ENCODE results near the gene EXOC3L4.
A peak's percentile ranks its signal among the peaks of the same experiment; 100 is the strongest.

Gene EXOC3L4

GRCh38 chr14:103078420-103078749 lies 16.1 kb upstream of the EXOC3L4 start:
- TF ChIP-seq, protein P1, sequence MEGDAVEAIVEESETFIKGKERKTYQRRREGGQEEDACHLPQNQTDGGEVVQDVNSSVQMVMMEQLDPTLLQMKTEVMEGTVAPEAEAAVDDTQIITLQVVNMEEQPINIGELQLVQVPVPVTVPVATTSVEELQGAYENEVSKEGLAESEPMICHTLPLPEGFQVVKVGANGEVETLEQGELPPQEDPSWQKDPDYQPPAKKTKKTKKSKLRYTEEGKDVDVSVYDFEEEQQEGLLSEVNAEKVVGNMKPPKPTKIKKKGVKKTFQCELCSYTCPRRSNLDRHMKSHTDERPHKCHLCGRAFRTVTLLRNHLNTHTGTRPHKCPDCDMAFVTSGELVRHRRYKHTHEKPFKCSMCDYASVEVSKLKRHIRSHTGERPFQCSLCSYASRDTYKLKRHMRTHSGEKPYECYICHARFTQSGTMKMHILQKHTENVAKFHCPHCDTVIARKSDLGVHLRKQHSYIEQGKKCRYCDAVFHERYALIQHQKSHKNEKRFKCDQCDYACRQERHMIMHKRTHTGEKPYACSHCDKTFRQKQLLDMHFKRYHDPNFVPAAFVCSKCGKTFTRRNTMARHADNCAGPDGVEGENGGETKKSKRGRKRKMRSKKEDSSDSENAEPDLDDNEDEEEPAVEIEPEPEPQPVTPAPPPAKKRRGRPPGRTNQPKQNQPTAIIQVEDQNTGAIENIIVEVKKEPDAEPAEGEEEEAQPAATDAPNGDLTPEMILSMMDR (IDR thresholded peaks at IDR 0.05; ENCODE audit: borderline replicate concordance, insufficient read depth, low read depth, low read length): peak; percentile 85
- H3K4me3 ChIP-seq (ENCODE audit: low read depth, low read length): no peak overlapping the region

DNA sequence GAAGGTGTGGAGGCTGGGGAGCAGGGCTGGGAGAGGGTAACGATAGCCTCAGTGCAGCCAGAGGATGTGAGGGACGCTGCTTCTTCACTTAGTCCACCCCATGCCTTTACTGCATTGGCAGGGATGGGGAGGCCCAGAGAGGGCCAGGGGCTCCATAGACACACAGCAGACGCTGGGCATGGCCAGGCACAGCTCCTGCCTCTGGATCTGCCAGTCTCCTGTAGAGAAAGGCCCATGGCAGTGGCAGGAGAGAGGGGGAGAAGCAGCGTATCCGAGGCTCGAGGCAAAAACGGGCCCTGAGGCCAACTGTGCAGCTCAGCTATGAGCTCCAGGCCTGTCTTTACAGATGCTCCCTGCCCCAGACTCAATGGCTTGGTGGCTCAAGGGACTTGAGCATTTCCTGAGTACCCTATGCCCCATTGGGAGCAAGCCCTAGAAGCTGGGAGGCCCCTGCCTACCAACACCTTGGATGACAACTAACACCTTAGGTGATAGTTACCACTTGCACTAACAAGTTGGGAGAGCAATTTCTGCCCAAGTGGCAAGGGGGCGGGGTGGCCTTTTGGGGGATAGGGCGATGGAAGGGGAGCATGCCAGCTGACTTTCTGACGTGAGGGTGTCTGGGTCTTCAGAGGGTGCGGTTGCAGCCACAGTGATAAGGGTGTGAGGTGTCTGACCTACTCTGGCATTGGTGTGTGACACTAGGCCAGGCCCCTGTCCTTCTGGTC lies 15.5 kb upstream of the EXOC3L4 start:
- TF ChIP-seq, protein P1 (IDR thresholded peaks at IDR 0.05; ENCODE audit: borderline replicate concordance, insufficient read depth, low read depth, low read length): no peak
- no peak overlapping the region for H3K4me3 ChIP-seq (ENCODE audit: low read depth, low read length)

GRCh38 chr14:103081951-103082350 lies 12.6 kb upstream of the EXOC3L4 start:
- no peak overlapping the region for H3K4me3 ChIP-seq (ENCODE audit: low read depth, low read length)
- TF ChIP-seq, protein P1 (IDR thresholded peaks at IDR 0.05; ENCODE audit: borderline replicate concordance, insufficient read depth, low read depth, low read length): no peak

DNA sequence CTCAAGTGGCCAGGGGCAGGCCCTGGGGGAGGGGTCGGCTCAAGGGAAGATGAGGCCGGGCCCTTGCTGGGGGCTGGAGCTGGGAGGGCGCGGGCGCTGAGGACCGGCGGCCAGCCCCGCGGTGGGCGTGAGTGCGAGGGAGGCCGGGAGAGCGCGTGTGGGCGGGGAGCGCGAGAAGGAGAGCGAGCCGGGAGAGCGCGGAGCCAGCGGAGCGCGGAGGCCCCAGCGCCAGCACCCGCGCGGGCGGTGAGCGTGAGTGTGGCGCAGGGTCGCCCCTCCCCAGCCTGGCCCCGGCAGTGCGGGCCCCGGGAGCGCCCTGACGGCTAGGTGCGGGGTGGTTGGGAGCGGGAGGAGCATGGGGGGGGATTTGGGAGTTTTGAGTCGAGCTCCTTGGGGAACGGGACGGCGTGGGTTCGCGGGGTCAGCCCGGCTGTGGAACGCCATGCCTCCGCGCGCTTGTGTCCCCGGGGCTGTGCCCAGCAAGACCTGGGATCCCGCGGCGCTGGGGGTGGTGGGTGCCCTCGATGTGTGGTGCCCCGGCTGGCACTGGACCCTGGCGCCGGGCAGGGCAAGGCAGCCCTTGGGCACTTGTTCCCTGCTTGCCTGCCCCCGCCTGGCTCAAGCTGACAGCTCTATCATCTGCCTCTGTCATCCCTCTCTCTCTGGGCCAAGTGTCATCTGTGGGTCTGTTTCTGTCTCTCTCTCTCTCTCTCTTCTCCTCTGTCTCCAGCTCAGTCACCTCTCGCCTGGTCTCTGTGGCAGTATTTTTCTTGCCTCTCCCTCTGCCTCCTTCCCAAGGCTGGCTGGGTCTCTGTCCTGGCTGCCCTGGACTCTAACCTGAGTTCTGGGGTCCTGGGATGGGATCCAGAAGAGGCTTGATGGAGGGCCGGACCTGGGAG lies 10.3 kb upstream of the EXOC3L4 start, which contains the start of gene LBHD2:
Gene LBHD2 (plus strand): TSS at position 190 of the 899 bp plus-strand sequence. CDS start 1,803 bp downstream, outside the sequence.
- TF ChIP-seq, protein P1 (IDR thresholded peaks at IDR 0.05; ENCODE audit: borderline replicate concordance, insufficient read depth, low read depth, low read length): no peak
- H3K4me3 ChIP-seq (ENCODE audit: low read depth, low read length): no peak within 1 kb of the TSS

- H3K4me3 ChIP-seq (ENCODE audit: low read depth, low read length): no peak overlapping the region
- TF ChIP-seq, protein P1 (IDR thresholded peaks at IDR 0.05; ENCODE audit: borderline replicate concordance, insufficient read depth, low read depth, low read length): peak; percentile 28; the same call in 1 of the 2 replicates
These were observed 9.1 kb upstream of the EXOC3L4 start for GRCh38 chr14:103085106-103086091.

GRCh38 chr14:103086771-103087342 lies 7.7 kb upstream of the EXOC3L4 start:
- no peak overlapping the region for H3K4me3 ChIP-seq (ENCODE audit: low read depth, low read length)
- TF ChIP-seq, protein P1 (IDR thresholded peaks at IDR 0.05; ENCODE audit: borderline replicate concordance, insufficient read depth, low read depth, low read length): no peak
